HS-5 (cell line): ENCODE measurements around the gene RTP2.
"Not testable (repeated sequence)": the region's sequence is repeated elsewhere in the genome, so short reads cannot be mapped to it uniquely, and the experiment has no call there.

ENCODE experiments used
- DNase-seq: peaks from one replicate; pipeline ENCODE4 v3.0.0-alpha.2; 2012; ENCODE audit warnings: low read depth

RTP2 gene

GRCh38 chr3:187713504-187713903 lies 11.1 kb upstream of the RTP2 start:
- DNase-seq: no peak

DNA sequence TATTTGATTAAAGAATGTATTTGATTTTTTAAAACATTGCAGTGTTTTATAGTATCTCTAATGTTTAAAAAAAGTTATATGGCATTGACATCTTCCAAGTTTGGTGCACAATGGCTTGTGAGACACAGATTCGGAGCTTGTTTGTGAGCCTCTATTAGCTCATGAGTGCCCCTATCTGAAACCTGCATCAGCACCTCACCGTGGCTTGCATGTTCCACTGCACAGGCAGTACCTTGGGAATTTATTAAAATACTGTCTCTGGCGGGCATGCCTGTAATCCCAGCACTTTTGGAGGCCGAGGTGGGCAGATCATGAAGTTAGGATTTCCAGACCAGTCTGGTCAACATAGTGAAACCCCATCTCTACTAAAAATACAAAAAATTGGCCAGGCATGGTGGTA lies 6.8 kb upstream of the RTP2 start:
- DNase-seq: no peak

- no peak for DNase-seq
Measured at GRCh38 chr3:187708696-187709095, 6.3 kb upstream of the RTP2 start.

GRCh38 chr3:187706971-187707370 lies 4.6 kb upstream of the RTP2 start:
- no peak for DNase-seq

DNA sequence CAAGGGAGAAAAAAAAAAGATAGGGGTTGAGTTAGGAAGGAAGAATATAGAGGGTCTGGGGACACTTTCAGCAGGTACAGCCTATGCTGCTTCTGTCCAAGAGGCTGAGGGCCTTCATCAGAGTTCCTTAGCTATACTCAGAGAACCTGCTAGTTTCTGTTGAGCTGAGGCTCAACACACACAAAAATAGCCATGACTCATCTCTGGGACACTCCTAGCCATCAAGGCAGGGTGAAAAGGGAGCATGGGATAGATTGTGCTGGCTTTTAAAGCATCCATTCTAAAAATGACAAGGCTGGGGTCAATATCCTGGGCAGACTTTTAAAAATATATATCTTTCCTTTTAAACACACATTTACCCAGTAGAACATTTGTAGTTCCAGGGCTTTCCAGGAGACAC lies 2.8 kb upstream of the RTP2 start:
- DNase-seq: no peak

GRCh38 chr3:187700249-187700648 lies 2.1 kb downstream of the RTP2 start:
- no peak for DNase-seq

- DNase-seq: no peak
Measured at GRCh38 chr3:187698499-187699399, 3.6 kb downstream of the RTP2 start.

- DNase-seq: no peak
Measured at GRCh38 chr3:187696021-187696420, 6.3 kb downstream of the RTP2 start.

GRCh38 chr3:187695449-187695848 lies 6.9 kb downstream of the RTP2 start:
- no peak for DNase-seq

- no peak for DNase-seq
Measured at GRCh38 chr3:187694801-187695200, 7.6 kb downstream of the RTP2 start.

- no peak for DNase-seq
Measured at GRCh38 chr3:187693431-187693830, 8.9 kb downstream of the RTP2 start.

DNA sequence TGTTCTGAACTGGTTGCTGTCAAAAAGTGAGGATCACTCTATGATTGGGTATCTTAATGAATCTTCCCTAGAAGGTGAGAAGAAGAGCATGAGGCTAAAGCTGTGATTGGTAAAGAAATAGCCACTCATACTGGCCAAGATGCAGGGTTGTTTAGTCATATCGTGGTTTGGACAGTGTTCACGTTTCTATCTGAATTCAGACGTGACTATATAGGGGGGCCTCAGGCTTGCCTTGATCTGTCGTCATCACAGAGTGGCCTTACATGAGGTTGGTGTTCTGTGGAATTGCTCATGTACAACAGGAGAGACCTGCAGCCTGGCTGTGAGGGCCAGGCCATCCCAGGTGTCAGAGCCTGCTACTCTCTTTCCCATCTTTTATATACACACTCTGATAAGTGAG lies 12.4 kb downstream of the RTP2 start:
- peak; percentile 55 for DNase-seq

DNA sequence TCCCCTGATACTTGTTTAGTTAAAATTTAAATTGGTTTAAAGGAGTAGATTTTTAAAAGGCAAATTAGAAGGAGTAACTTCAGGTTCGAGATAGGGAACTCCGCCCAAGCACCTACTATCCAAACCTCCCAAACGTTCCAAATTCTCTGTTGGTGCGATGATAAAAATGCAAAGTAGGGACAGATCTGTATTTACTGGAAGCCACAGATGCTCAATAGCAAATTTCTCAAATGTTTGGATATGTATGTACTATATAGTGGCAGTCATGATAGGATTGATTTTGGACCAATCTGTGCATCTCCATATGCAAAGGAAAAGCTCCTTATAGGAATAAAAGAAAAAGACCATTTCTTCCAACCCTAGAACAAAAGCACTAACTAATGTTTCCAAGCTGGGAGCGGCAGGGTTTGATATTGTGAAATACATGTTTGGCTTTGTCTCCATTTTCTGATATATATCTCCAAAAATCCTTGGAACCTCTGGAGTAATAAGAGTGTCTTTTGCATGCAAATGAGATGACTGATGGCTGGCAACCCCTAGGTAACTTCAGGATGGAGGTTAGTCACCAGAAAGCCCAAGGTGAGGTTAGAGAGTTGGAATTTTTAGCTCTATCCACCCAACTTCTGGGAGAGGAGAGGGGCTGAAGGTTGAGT lies 15.6 kb downstream of the RTP2 start:
- no peak for DNase-seq

- no peak for DNase-seq
Measured at GRCh38 chr3:187685948-187686347, 16.4 kb downstream of the RTP2 start.

GRCh38 chr3:187684880-187685279 lies 17.5 kb downstream of the RTP2 start:
- DNase-seq: peak; percentile 34

DNA sequence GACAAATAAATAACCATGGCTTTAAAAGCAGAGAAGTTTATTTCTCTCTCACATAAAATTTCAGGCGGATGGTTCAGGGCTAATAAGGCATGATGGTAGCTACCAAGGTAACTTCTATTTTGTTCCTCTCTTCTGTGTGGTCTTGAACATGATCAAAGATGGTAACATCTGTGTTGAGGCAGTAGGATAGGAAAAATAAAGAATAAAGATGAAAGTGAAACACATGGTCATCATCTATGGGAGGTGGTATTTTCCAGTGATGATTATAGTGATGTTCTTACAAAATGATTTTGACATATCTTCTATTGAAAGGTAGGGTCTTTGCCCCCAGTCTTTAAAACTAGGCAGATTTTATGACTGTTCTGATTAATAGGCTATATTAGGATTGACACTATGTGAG lies 17.9 kb downstream of the RTP2 start:
- no peak for DNase-seq

DNA sequence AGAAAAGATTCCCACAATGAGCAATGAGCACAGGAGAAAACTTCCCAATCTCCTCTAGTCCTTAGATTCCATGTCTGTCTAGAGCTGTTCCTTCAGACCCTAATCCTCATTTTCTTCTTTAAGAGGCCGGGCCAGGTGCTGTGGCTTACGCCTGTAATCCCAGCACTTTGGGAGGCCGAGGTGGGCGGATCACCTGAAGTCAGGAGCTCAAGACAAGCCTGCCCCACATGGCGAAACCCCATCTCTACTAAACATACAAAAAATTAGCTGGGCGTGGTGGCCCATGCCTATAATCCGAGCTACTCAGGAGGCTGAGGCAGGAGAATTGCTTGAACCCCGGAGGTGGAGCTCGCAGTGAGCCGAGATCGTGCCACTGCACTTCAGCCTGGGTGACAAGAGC lies 20.6 kb downstream of the RTP2 start:
- not testable (repeated sequence) for DNase-seq

DNA sequence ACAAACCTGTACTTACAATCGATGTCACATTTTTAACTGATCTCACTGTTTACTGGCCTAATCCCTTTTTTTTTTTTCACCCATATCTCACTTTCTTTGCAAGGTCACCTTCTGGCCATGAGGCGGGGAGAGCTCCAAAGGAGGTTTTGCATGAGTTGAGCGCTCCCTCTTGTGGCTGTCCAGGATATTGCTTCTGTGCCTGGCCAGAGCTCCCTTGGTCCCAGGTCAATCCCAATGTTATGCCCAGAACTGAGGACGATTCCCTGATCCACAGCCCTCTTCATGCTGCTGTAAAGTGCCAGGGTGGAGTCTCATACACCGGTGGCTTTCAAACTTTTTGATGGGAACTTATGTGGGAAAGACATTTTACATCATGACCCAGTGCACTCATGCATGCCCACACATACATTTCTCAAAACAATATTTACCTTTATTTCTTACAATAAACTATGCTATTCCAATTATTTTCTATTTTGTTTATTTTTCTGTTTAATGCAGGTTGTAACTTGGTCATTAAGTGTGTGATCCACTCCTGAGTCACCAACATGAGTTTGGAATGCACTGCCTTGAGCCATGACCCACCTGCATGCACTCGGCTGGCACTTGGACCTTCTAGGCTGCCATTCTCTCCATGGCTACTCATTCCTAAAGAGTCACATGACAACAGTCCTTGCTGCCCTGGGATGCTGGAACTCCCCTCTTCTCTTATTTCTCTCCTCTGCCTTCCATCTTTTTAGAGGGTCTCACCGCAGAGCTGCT lies 22.5 kb downstream of the RTP2 start:
- DNase-seq: no peak

GRCh38 chr3:187678726-187679268 lies 23.6 kb downstream of the RTP2 start:
- peak; percentile 42 for DNase-seq

GRCh38 chr3:187677604-187678003 lies 24.8 kb downstream of the RTP2 start:
- no peak for DNase-seq

DNA sequence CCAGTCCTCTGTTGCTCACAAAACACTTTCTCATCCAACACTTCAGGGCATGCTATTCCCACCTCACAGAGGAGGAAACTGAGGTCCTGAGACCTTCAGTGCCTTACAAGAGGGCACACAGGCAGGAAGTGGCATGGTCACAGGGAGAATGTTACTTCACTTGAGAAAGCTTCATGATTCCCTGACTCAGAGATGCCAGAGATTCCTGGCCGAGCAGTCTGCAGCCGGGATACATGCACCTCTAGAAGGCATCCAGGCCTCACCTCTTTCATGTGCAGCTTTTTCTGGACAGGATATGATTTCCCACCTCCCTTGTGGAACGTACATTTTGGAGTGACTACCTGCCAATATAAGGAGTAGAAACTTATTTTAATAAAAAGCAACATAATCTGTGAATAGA lies 29.3 kb downstream of the RTP2 start:
- peak; percentile 26 for DNase-seq

GRCh38 chr3:187669675-187670504 lies 32.5 kb downstream of the RTP2 start, which contains the start of gene SST:
Gene SST (minus strand): TSS chr3:187670394. CDS start chr3:187670291, 103 bp downstream.
- DNase-seq: no peak
